IMR-90 (cell line): ENCODE results near the gene CIT. TPM values are rescaled to one million over a fixed set of nuclear protein-coding genes. Genes with fewer than 3 reads are reported as not detected.

ENCODE experiments used
- ATAC-seq: fragments of 200-7000 bp; cut with Tn5 transposase; 2 replicates; pipeline ENCODE4 v1.9.1; 2020; ENCODE audit warnings: low read depth, mild to moderate bottlenecking, moderate library complexity
- BruUV-seq: library from RNA; stranded (reverse); fragments of 400-500 nt; replicated peaks from 2 replicates; lab custom pipeline; 2021; lab: Mats Ljungman, UMichigan
- CTCF ChIA-PET: fragments of 300-600 bp; formaldehyde crosslinking; extraction: SDS; loops from one replicate; lab custom pipeline; 2021; ENCODE audit warnings: antibody characterized with exemption; lab: Yijun Ruan, JAX
- POLR2A ChIA-PET: fragments of 300-600 bp; sonication (Branson Sonifier 250); formaldehyde crosslinking; loops from one replicate; lab custom pipeline; 2022; ENCODE audit warnings: antibody characterized with exemption; ENCODE audit not compliant: unreplicated experiment; lab: Charles Lee
- DNase-seq: peaks from one replicate; pipeline ENCODE4 v3.0.0; 2013
- H2AFZ ChIP-seq: replicated peaks from 2 replicates; pipeline ENCODE3; 2013; ENCODE audit warnings: low read length, mild to moderate bottlenecking; ENCODE audit not compliant: poor library complexity
- H2AK5ac ChIP-seq: 2 replicates; pipeline ENCODE4 v1.6.1; 2013; ENCODE audit warnings: low read depth, low read length, inconsistent platforms
- H2AK9ac ChIP-seq: replicated peaks from 2 replicates; pipeline ENCODE3; 2013; ENCODE audit warnings: mild to moderate bottlenecking, low read depth, low read length, moderate library complexity; ENCODE audit not compliant: poor library complexity
- H2BK120ac ChIP-seq: 2 replicates; pipeline ENCODE4 v1.6.1; 2013; ENCODE audit warnings: low read depth, low read length, inconsistent platforms
- H2BK15ac ChIP-seq: 3 replicates; pipeline ENCODE4 v1.6.1; 2013; ENCODE audit warnings: low read depth, low read length, inconsistent platforms
- H2BK20ac ChIP-seq: 2 replicates; pipeline ENCODE4 v1.6.1; 2013; ENCODE audit warnings: low read depth, mild to moderate bottlenecking, inconsistent platforms, low read length, moderate library complexity
- H2BK5ac ChIP-seq: 2 replicates; pipeline ENCODE4 v1.6.1; 2013; ENCODE audit warnings: mild to moderate bottlenecking, low read depth, low read length, inconsistent platforms; ENCODE audit not compliant: poor library complexity, severe bottlenecking
- H3K14ac ChIP-seq: replicated peaks from 2 replicates; pipeline ENCODE4 v1.6.1; 2013; ENCODE audit warnings: low read depth, low read length, inconsistent platforms
- H3K18ac ChIP-seq: 2 replicates; pipeline ENCODE4 v1.6.1; 2013; ENCODE audit warnings: low read depth, low read length, control low read depth
- H3K23ac ChIP-seq: 2 replicates; pipeline ENCODE4 v1.6.1; 2013; ENCODE audit warnings: low read depth, low read length, inconsistent platforms
- H3K27ac ChIP-seq: 2 replicates; pipeline ENCODE4 v1.5.1; 2013; ENCODE audit warnings: mild to moderate bottlenecking, control low read depth, low read length; ENCODE audit not compliant: insufficient read depth
- H3K27me3 ChIP-seq: 2 replicates; pipeline ENCODE4 v1.6.1; 2013; ENCODE audit warnings: low read length; ENCODE audit not compliant: control insufficient read depth, insufficient read depth
- H3K36me3 ChIP-seq: 2 replicates; pipeline ENCODE4 v1.6.1; 2013; ENCODE audit warnings: low read length, mixed read lengths; ENCODE audit not compliant: control insufficient read depth, insufficient read depth
- H3K4ac ChIP-seq: 2 replicates; pipeline ENCODE4 v1.6.1; 2013; ENCODE audit warnings: low read depth, low read length, inconsistent platforms
- H3K4me1 ChIP-seq: 2 replicates; pipeline ENCODE4 v1.6.1; 2013; ENCODE audit warnings: low read length, mixed read lengths; ENCODE audit not compliant: control insufficient read depth, insufficient read depth
- H3K4me2 ChIP-seq: 2 replicates; pipeline ENCODE4 v1.6.1; 2013; ENCODE audit warnings: low read depth, mild to moderate bottlenecking, control low read depth, low read length, moderate library complexity
- H3K4me3 ChIP-seq: 2 replicates; pipeline ENCODE4 v1.5.1; 2013; ENCODE audit warnings: low read depth, mild to moderate bottlenecking, control low read depth, low read length, moderate library complexity; ENCODE audit not compliant: insufficient read depth
- H3K56ac ChIP-seq: 2 replicates; pipeline ENCODE4 v1.6.1; 2013; ENCODE audit warnings: low read length, inconsistent platforms; ENCODE audit not compliant: insufficient read depth; ENCODE audit errors: extremely low read depth
- H3K79me1 ChIP-seq, 2 experiments: 2 replicates each; pipeline ENCODE4 v1.6.1; 2013; ENCODE audit warnings: low read length in 2 of 2, inconsistent platforms in 1 of 2, low read depth in 1 of 2
- H3K9ac ChIP-seq: 2 replicates; pipeline ENCODE4 v1.6.1; 2013; ENCODE audit warnings: low read depth, low read length, control low read depth
- H3K9me1 ChIP-seq: 2 replicates; pipeline ENCODE4 v1.6.1; 2013; ENCODE audit warnings: low read length, inconsistent platforms; ENCODE audit not compliant: insufficient read depth
- H3K9me3 ChIP-seq: 2 replicates; pipeline ENCODE4 v1.6.1; 2013; ENCODE audit warnings: low read length; ENCODE audit not compliant: control insufficient read depth, insufficient read depth
- H4K20me1 ChIP-seq: 2 replicates; pipeline ENCODE4 v1.6.1; 2013; ENCODE audit warnings: low read length, inconsistent platforms; ENCODE audit not compliant: insufficient read depth
- H4K5ac ChIP-seq: 2 replicates; pipeline ENCODE4 v1.6.1; 2013; ENCODE audit warnings: mild to moderate bottlenecking, low read depth, low read length, control low read depth
- H4K8ac ChIP-seq, 2 experiments: 2 replicates each; pipeline ENCODE4 v1.6.1; 2013; ENCODE audit warnings: low read depth in 2 of 2, low read length in 2 of 2, control low read depth in 1 of 2, inconsistent platforms in 1 of 2
- H4K91ac ChIP-seq: 2 replicates; pipeline ENCODE4 v1.6.1; 2013; ENCODE audit warnings: low read depth, low read length, inconsistent platforms; ENCODE audit not compliant: insufficient read depth
- BHLHE40 ChIP-seq: fragments of 150-350 bp; IDR thresholded peaks from 2 replicates; pipeline ENCODE4 v1.6.1; 2016; ENCODE audit warnings: mild to moderate bottlenecking, low read depth, low read length
- CEBPB ChIP-seq: IDR thresholded peaks from 2 replicates; pipeline ENCODE4 v1.6.1; 2012; ENCODE audit warnings: low read depth, low read length, improper control_type of control experiment
- CHD1 ChIP-seq: IDR thresholded peaks from 2 replicates; pipeline ENCODE4 v1.6.1; 2012; ENCODE audit warnings: low read depth, low read length, improper control_type of control experiment
- FOS ChIP-seq: fragments of 150-350 bp; IDR thresholded peaks from 2 replicates; pipeline ENCODE4 v1.6.1; 2016; ENCODE audit warnings: low read depth, low read length
- MAFK ChIP-seq: IDR thresholded peaks from 2 replicates; pipeline ENCODE4 v1.6.1; 2012; ENCODE audit warnings: low read depth, low read length, improper control_type of control experiment
- MAZ ChIP-seq: IDR thresholded peaks from 2 replicates; pipeline ENCODE4 v1.6.1; 2012; ENCODE audit warnings: low read depth, mild to moderate bottlenecking, low read length, improper control_type of control experiment, moderate library complexity, borderline replicate concordance
- MXI1 ChIP-seq: IDR thresholded peaks from 2 replicates; pipeline ENCODE4 v1.6.1; 2012; ENCODE audit warnings: low read depth, mild to moderate bottlenecking, low read length, moderate library complexity, borderline replicate concordance
- NFE2L2 ChIP-seq: fragments of 150-350 bp; IDR thresholded peaks from 2 replicates; pipeline ENCODE4 v1.6.1; 2016; ENCODE audit warnings: low read depth, mild to moderate bottlenecking, low read length
- POLR2A ChIP-seq: IDR thresholded peaks from 2 replicates; pipeline ENCODE4 v1.6.1; 2012; ENCODE audit warnings: mild to moderate bottlenecking, low read depth, low read length
- RAD21 ChIP-seq: IDR thresholded peaks from 2 replicates; pipeline ENCODE4 v1.6.1; 2012; ENCODE audit warnings: low read length, improper control_type of control experiment
- RCOR1 ChIP-seq: IDR thresholded peaks from 2 replicates; pipeline ENCODE4 v1.6.1; 2012; ENCODE audit warnings: mild to moderate bottlenecking, low read length, improper control_type of control experiment; ENCODE audit not compliant: insufficient replicate concordance
- RFX5 ChIP-seq: IDR thresholded peaks from 2 replicates; pipeline ENCODE4 v1.8.0; 2012; ENCODE audit warnings: low read depth, mild to moderate bottlenecking, low read length, moderate library complexity
- SMC3 ChIP-seq: fragments of 150-350 bp; IDR thresholded peaks from 2 replicates; pipeline ENCODE4 v1.6.1; 2016; ENCODE audit warnings: low read depth, mild to moderate bottlenecking, antibody characterized with exemption, low read length, moderate library complexity
- whole genome bisulfite sequencing, 2 experiments: methylation state at CpG; one replicate each; pipeline versions ENCODE4 v1.1.5 to v1.1.7; 2013; ENCODE audit warnings: missing lambda C conversion rate in 2 of 2; ENCODE audit not compliant: insufficient read length in 1 of 2; ENCODE audit errors: extremely low coverage in 2 of 2; 5-methylcytosine and 5-hydroxymethylcytosine counted together
- dilution Hi-C: fragments of 300-500 bp; cut with HindIII; formaldehyde crosslinking; loops from one replicate; pipeline ENCODE4 v1.14.3; 2018; ENCODE audit warnings: low sequenced_read_pairs; ENCODE audit not compliant: unreplicated experiment
- in situ Hi-C: fragments of 300-500 bp; cut with MboI; formaldehyde crosslinking; loops from 3 replicates; pipeline ENCODE4 v1.14.3; 2019; ENCODE audit warnings: low sequenced_read_pairs, inconsistent platforms, mixed read lengths
- intact Hi-C: fragments of 100-400 bp; cut with micrococcal nuclease; formaldehyde crosslinking; loops from 2 replicates; pipeline ENCODE4 v1.10.0; 2022
- polyA plus RNA-seq, 3 experiments: library from polyadenylated mRNA; depleted of rRNA; stranded (reverse); fragments of >200 nt; gene quantifications; 2 replicates each; pipeline ENCODE4 v1.2.3, GENCODE V29; 2012; ENCODE audit warnings: low replicate concordance in 1 of 3
- total RNA-seq: library from RNA; depleted of rRNA; stranded (reverse); fragments of >200 nt; gene quantifications from 2 replicates; pipeline ENCODE4 v1.2.3, GENCODE V29; 2012
- TF ChIP-seq, protein P1 (sequence below): fragments of 150-350 bp; IDR thresholded peaks from 2 replicates; pipeline ENCODE4 v1.6.1; 2017; ENCODE audit warnings: mild to moderate bottlenecking, antibody characterized with exemption, low read length, low read depth
- TF ChIP-seq, protein P2 (sequence below): conservative IDR thresholded peaks from 2 replicates; pipeline ENCODE4 v1.5.1; 2012; ENCODE audit warnings: mild to moderate bottlenecking, low read depth, low read length, improper control_type of control experiment
- TF ChIP-seq, protein P3 (sequence below): fragments of 150-350 bp; IDR thresholded peaks from 2 replicates; pipeline ENCODE4 v1.6.1; 2016; ENCODE audit warnings: low read depth, mild to moderate bottlenecking, low read length, moderate library complexity, borderline replicate concordance

CIT gene
- total and polyA plus RNA-seq, 2 of the 4 experiments (the other 2 are of a cell fraction) = 13.1 to 21.0 TPM

DNA sequence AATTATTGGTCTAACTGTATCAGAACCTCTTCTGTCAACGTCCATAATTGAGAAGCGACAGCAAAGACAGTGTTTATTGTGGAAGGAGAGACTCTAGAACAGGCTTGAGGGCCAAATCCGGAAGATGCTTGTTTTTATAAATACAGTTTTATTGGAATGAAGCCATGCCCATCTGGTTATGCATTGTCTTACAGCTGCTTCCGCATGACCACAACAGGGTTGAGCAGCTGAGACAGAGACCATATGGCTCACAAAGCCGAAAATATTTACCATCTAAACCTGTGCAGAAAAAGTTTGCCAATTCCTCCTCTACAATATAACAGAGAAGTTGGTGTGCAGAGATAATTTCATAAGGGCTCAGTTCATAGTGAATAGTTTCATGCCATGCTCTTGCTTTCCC is 184.7 kb downstream of the CIT start:
- no peak overlapping the region for H3K14ac ChIP-seq
- BruUV-seq = no TSS peak
- no peak overlapping the region for H3K56ac ChIP-seq
- in situ Hi-C loops (no loop called here), dilution Hi-C loops (no loop called here), intact Hi-C loops (loop anchor here (2.0 kb wide), 2 partner anchors 88 to 210 kb away; no protein-coding TSS in a partner anchor)
- H3K27me3 ChIP-seq = no peaks in the 10 kb centered on the region
- peaks cover 9% of the 10 kb centered on the region; the same call in 1 of the 2 replicates for H3K9me1 ChIP-seq
- H3K9ac ChIP-seq = no peak overlapping the region
- no peak overlapping the region for H3K4me3 ChIP-seq
- no CpG with 5 or more reads among the region's 5 CpGs for WGBS, 2 experiments
- H3K4me2 ChIP-seq = peak overlapping the region; percentile 41
- H3K27ac ChIP-seq = peak overlapping the region; percentile 48; the same call in 1 of the 2 replicates
- H4K5ac ChIP-seq = no peak overlapping the region
- no peak overlapping the region for H4K8ac ChIP-seq
- H3K36me3 ChIP-seq = 0 out of 2 replicates have a peak, but pooled peaks cover 3% of the 10 kb centered on the region
- H3K4ac ChIP-seq = no peak overlapping the region
- DNase-seq (peak; percentile 16), ATAC-seq (peak; percentile 18)
- H2BK5ac ChIP-seq = peak overlapping the region; percentile 7
- H4K20me1 ChIP-seq = no peaks in the 10 kb centered on the region
- H2BK120ac ChIP-seq = no peak overlapping the region
- CTCF ChIA-PET = no interaction called here
- no peak overlapping the region for H4K91ac ChIP-seq
- H2AK9ac ChIP-seq = no peak overlapping the region
- H3K79me1 ChIP-seq = peaks cover 0 to 13% of the 10 kb centered on the region in 2 experiments; a peak in 1 of 4 replicates
- H2BK20ac ChIP-seq = no peak overlapping the region
- H2AFZ ChIP-seq = no peak overlapping the region
- no peak overlapping the region for H2AK5ac ChIP-seq
- TF ChIP-seq, protein P1, sequence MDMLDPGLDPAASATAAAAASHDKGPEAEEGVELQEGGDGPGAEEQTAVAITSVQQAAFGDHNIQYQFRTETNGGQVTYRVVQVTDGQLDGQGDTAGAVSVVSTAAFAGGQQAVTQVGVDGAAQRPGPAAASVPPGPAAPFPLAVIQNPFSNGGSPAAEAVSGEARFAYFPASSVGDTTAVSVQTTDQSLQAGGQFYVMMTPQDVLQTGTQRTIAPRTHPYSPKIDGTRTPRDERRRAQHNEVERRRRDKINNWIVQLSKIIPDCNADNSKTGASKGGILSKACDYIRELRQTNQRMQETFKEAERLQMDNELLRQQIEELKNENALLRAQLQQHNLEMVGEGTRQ = no peak
- TF ChIP-seq POLR2A (no peak), RCOR1 (no peak), RFX5 (no peak), CEBPB (no peak), SMC3 (no peak), FOS (no peak), BHLHE40 (no peak), CHD1 (no peak), MAZ (no peak), RAD21 (no peak), NFE2L2 (no peak), MAFK (no peak), MXI1 (no peak)
- TF ChIP-seq, protein P2, sequence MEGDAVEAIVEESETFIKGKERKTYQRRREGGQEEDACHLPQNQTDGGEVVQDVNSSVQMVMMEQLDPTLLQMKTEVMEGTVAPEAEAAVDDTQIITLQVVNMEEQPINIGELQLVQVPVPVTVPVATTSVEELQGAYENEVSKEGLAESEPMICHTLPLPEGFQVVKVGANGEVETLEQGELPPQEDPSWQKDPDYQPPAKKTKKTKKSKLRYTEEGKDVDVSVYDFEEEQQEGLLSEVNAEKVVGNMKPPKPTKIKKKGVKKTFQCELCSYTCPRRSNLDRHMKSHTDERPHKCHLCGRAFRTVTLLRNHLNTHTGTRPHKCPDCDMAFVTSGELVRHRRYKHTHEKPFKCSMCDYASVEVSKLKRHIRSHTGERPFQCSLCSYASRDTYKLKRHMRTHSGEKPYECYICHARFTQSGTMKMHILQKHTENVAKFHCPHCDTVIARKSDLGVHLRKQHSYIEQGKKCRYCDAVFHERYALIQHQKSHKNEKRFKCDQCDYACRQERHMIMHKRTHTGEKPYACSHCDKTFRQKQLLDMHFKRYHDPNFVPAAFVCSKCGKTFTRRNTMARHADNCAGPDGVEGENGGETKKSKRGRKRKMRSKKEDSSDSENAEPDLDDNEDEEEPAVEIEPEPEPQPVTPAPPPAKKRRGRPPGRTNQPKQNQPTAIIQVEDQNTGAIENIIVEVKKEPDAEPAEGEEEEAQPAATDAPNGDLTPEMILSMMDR = no peak
- TF ChIP-seq, protein P3, sequence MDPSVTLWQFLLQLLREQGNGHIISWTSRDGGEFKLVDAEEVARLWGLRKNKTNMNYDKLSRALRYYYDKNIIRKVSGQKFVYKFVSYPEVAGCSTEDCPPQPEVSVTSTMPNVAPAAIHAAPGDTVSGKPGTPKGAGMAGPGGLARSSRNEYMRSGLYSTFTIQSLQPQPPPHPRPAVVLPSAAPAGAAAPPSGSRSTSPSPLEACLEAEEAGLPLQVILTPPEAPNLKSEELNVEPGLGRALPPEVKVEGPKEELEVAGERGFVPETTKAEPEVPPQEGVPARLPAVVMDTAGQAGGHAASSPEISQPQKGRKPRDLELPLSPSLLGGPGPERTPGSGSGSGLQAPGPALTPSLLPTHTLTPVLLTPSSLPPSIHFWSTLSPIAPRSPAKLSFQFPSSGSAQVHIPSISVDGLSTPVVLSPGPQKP = no peak
- no peaks in the 10 kb centered on the region for H3K9me3 ChIP-seq
- no peak overlapping the region for H3K18ac ChIP-seq
- H3K4me1 ChIP-seq = peaks cover 10% of the 10 kb centered on the region
- POLR2A ChIA-PET = no interaction called here
- no peak overlapping the region for H2BK15ac ChIP-seq
- 0 out of 2 replicates have a peak overlapping the region, but pooled peaks have one; percentile 0 for H3K23ac ChIP-seq
